ENCODE measurements around the gene SHROOM3. TPM values are rescaled to one million over a fixed set of nuclear protein-coding genes. Genes with fewer than 3 reads are reported as not detected.

Gene SHROOM3
- total and polyA plus RNA-seq, 4 donors: 4.7 to 25.8 (median 8.7) TPM

- peak overlapping the region; percentile 49 to 61 for H3K9ac ChIP-seq (ENCODE audit: low read depth in 1 of 2, low read length in 2 of 2)
- 23% methylated on average over 11 of the region's 11 CpGs for WGBS
- no peaks in the 10 kb centered on the region for H3K27me3 ChIP-seq (ENCODE audit: control insufficient read depth in 4 of 4, insufficient read depth in 4 of 4, low read length in 3 of 4)
- no peaks in the 10 kb centered on the region for H3K36me3 ChIP-seq (ENCODE audit: control insufficient read depth in 4 of 4, insufficient read depth in 3 of 4, low read depth in 1 of 4, low read length in 3 of 4)
- TF ChIP-seq TAF1 (conservative IDR thresholded peaks at IDR 0.05) (peak; percentile 83), JUND (IDR thresholded peaks at IDR 0.05) (peak; percentile 83 to 93), HNF4G (IDR thresholded peaks at IDR 0.05) (peak; percentile 92), ZBTB33 (IDR thresholded peaks at IDR 0.05) (peak; percentile 82), CTCF (IDR thresholded peaks at IDR 0.05; ENCODE audit: low read depth, low read length, missing input control) (no peak), FOXA1 (IDR thresholded peaks at IDR 0.05) (peak; percentile 85), GABPA (IDR thresholded peaks at IDR 0.05 in 1 of 2, conservative IDR thresholded peaks at IDR 0.05 in 1 of 2) (peak; percentile 53 to 85), RXRA (IDR thresholded peaks at IDR 0.05) (peak; percentile 99 to 100), NR2F2 (IDR thresholded peaks at IDR 0.05) (peak; percentile 99), HNF4A (conservative IDR thresholded peaks at IDR 0.05) (peak; percentile 93 to 96), YY1 (IDR thresholded peaks at IDR 0.05) (peak; percentile 84), FOXA2 (IDR thresholded peaks at IDR 0.05) (peak; percentile 71), ATF3 (IDR thresholded peaks at IDR 0.05) (peak; percentile 71), REST (IDR thresholded peaks at IDR 0.05) (peak; percentile 91), RAD21 (IDR thresholded peaks at IDR 0.05) (peak; percentile 68 to 75), EGR1 (IDR thresholded peaks at IDR 0.05; ENCODE audit: low read depth in 2 of 2) (peak; percentile 42 to 59), SP1 (IDR thresholded peaks at IDR 0.05) (peak; percentile 97), MAX (IDR thresholded peaks at IDR 0.05) (peak; percentile 93)
- peak; percentile 63 for DNase-seq (ENCODE audit: low spot score)
- peaks cover 3 to 16% (median 11%) of the 10 kb centered on the region in 4 donors for H3K4me1 ChIP-seq (ENCODE audit: control insufficient read depth in 4 of 4, insufficient read depth in 4 of 4, low read length in 3 of 4)
- no peaks in the 10 kb centered on the region for H3K9me3 ChIP-seq (ENCODE audit: control insufficient read depth in 4 of 4, low read length in 3 of 4)
- H3K27ac ChIP-seq (ENCODE audit: low read depth in 1 of 2, low read length in 2 of 2): peak overlapping the region; percentile 89 to 95
- H3K4me3 ChIP-seq (ENCODE audit: low read depth in 1 of 3, low read length in 3 of 3): peak overlapping the region; percentile 68 to 79 (median 70)
These were observed 396.1 kb downstream of the SHROOM3 start for GRCh38 chr4:76830964-76831703.

Measured in liver (tissue), 9 donors.